Activated T-cell treated with anti-CD3 and anti-CD28 coated beads for 1 hour (primary cell): Measurements from ENCODE around the gene ARHGAP21.

Source experiments
- DNase-seq: peaks from one replicate; pipeline ENCODE4 v3.0.0-alpha.2; 2020; ENCODE audit warnings: low read depth

Gene ARHGAP21

GRCh38 chr10:24722676-24723385 lies 856 bp downstream of the ARHGAP21 start:
- peak; percentile 24 for DNase-seq

- no peak for DNase-seq
Observed at GRCh38 chr10:24722131-24722675, 1.5 kb downstream of the ARHGAP21 start.

GRCh38 chr10:24721229-24722106 lies 2.2 kb downstream of the ARHGAP21 start:
- DNase-seq, result no peak

GRCh38 chr10:24720096-24720495 lies 3.6 kb downstream of the ARHGAP21 start:
- DNase-seq, result no peak

GRCh38 chr10:24718031-24718855 lies 5.4 kb downstream of the ARHGAP21 start:
- no peak for DNase-seq

GRCh38 chr10:24716295-24716694 lies 7.4 kb downstream of the ARHGAP21 start:
- no peak for DNase-seq

GRCh38 chr10:24715246-24715769 lies 8.4 kb downstream of the ARHGAP21 start:
- DNase-seq, result no peak

GRCh38 chr10:24713086-24713485 lies 10.6 kb downstream of the ARHGAP21 start:
- no peak for DNase-seq

- DNase-seq, result no peak
Observed at GRCh38 chr10:24711465-24711864, 12.2 kb downstream of the ARHGAP21 start.

- no peak for DNase-seq
Observed at GRCh38 chr10:24708081-24708480, 15.6 kb downstream of the ARHGAP21 start.

- no peak for DNase-seq
Observed at GRCh38 chr10:24707445-24707844, 16.2 kb downstream of the ARHGAP21 start.

- peak; percentile 7 for DNase-seq
Observed at GRCh38 chr10:24706479-24707118, 17.1 kb downstream of the ARHGAP21 start.

GRCh38 chr10:24703700-24704099 lies 20.0 kb downstream of the ARHGAP21 start:
- DNase-seq, result no peak

GRCh38 chr10:24701447-24701846 lies 22.2 kb downstream of the ARHGAP21 start:
- no peak for DNase-seq

GRCh38 chr10:24700948-24701347 lies 22.7 kb downstream of the ARHGAP21 start:
- DNase-seq, result no peak

- no peak for DNase-seq
Observed at GRCh38 chr10:24698270-24698669, 25.4 kb downstream of the ARHGAP21 start.

GRCh38 chr10:24697080-24697479 lies 26.6 kb downstream of the ARHGAP21 start:
- DNase-seq, result no peak

GRCh38 chr10:24695452-24695851 lies 28.2 kb downstream of the ARHGAP21 start:
- no peak for DNase-seq

- no peak for DNase-seq
Observed at GRCh38 chr10:24694086-24694485, 29.6 kb downstream of the ARHGAP21 start.

- no peak for DNase-seq
Observed at GRCh38 chr10:24690961-24691512, 32.6 kb downstream of the ARHGAP21 start.

GRCh38 chr10:24685958-24686540 lies 37.6 kb downstream of the ARHGAP21 start:
- DNase-seq, result no peak
